Measurements from ENCODE around the gene PIEZO2.

GRCh38 chr18:11114653-11115052, 34.7 kb downstream of the PIEZO2 start:
- TF ChIP-seq CTCF (IDR thresholded peaks at IDR 0.05; ENCODE audit: poor library complexity) = no peak
- TF ChIP-seq EZH2 (IDR thresholded peaks at IDR 0.05; ENCODE audit: borderline replicate concordance) = no peak

All from hepatocyte (in vitro differentiated cells).